AG04450 (cell line): ENCODE measurements around the gene TMTC4. TPM values are rescaled to one million over a fixed set of nuclear protein-coding genes. Genes with fewer than 3 reads are reported as not detected.

Source experiments
- CTCF ChIA-PET: fragments of 300-600, 350-600 bp; formaldehyde crosslinking; extraction: SDS; loops from one replicate; lab custom pipeline; 2022; ENCODE audit warnings: antibody characterized with exemption, inconsistent platforms; lab: Charles Lee
- POLR2A ChIA-PET: fragments of 350-600 bp; formaldehyde crosslinking; extraction: SDS; loops from one replicate; lab custom pipeline; 2021; ENCODE audit warnings: antibody characterized with exemption, inconsistent platforms; lab: Yijun Ruan, JAX
- DNase-seq: peaks from one replicate; pipeline ENCODE4 v3.0.0-alpha.2; 2011; ENCODE audit warnings: low read depth, low spot score
- H3K27ac ChIP-seq: one replicate; pipeline ENCODE4 v1.5.1; 2012; ENCODE audit warnings: low read depth, low read length, control low read depth
- H3K27me3 ChIP-seq: one replicate; pipeline ENCODE4 v1.6.0; 2012; ENCODE audit warnings: low read length; ENCODE audit not compliant: control insufficient read depth, insufficient read depth
- H3K4me3 ChIP-seq: 2 replicates; pipeline ENCODE4 v1.5.1; 2011; ENCODE audit warnings: mild to moderate bottlenecking, low read depth, low read length, control low read depth
- H3K9me3 ChIP-seq: 2 replicates; pipeline ENCODE4 v1.5.1; 2012; ENCODE audit warnings: low read length; ENCODE audit not compliant: control insufficient read depth, insufficient read depth
- CTCF ChIP-seq: IDR thresholded peaks from 2 replicates; pipeline ENCODE4 v1.5.1; 2011; ENCODE audit warnings: low read depth, low read length, control low read depth, inconsistent platforms
- polyA plus RNA-seq: library from polyadenylated mRNA; depleted of rRNA; stranded (reverse); fragments of >200 nt; gene quantifications from 2 replicates; pipeline ENCODE4 v1.2.3, GENCODE V29; 2011

Gene TMTC4
- polyA plus RNA-seq, 1 experiment, result 22.2 TPM

DNA sequence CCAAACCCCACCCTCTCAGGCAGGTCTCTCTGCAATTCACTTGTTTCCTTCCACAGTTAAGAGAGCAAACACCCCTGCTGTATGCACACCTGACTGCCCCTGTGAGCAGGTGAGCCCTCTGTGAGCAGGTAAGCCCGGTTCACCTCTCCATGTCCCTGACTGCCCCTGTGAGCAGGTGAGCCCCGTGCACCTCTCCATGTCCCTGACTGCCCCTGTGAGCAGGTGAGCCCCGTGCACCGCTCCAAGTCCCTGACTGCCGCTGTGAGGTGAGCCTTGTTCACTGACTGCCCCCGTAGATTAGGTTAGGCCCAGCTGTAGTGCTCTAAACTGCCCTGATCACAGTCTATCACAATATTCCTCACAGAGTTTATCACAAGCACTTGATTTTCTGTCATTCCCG, 29.2 kb downstream of the TMTC4 start:
- no peak overlapping the region for H3K4me3 ChIP-seq
- POLR2A ChIA-PET, result interaction anchor here (0.6 kb wide), 1 partner anchor 1520 kb away, joined by 4 read pairs; no protein-coding TSS in a partner anchor
- no peaks in the 10 kb centered on the region for H3K27me3 ChIP-seq
- no peak overlapping the region for H3K27ac ChIP-seq
- no peak for TF ChIP-seq CTCF
- CTCF ChIA-PET, result interaction anchor here (1.9 to 2.4 kb wide), 2 partner anchors 12 to 483 kb away, joined by 11 read pairs; no protein-coding TSS in a partner anchor
- no peaks in the 10 kb centered on the region for H3K9me3 ChIP-seq
- DNase-seq, result no peak

- Histone ChIP-seq H3K27ac (no peak overlapping the region), H3K27me3 (no peaks in the 10 kb centered on the region), H3K4me3 (no peak overlapping the region), H3K9me3 (no peaks in the 10 kb centered on the region)
- DNase-seq, result peak; percentile 16
- ChIA-PET POLR2A (no interaction called here), CTCF (interaction anchor here (0.6 to 1.0 kb wide), 2 partner anchors 30 to 483 kb away, joined by 3 to 4 read pairs; partner anchors contain the start of gene TMTC4)
- no peak for TF ChIP-seq CTCF
These were observed 30.2 kb downstream of the TMTC4 start for GRCh38 chr13:100644371-100644770.

DNA sequence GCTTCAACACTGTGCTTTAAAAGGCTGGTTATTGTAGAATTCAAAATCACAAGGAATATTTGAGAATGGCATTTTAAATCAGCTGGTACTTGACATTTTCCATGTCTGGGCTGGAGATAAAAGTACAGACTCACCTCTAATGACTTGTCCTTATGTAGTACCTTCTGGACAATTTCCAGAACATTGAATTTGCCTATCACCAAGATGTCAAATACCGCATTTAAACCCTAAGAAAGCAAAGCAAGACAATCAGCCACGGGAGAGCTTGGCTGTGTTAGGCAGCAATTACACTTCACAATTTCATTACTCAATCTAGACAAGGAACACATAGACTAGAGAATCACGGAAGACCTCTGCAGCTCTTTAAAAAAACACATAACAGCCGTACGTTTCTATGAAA, 36.8 kb downstream of the TMTC4 start:
- Histone ChIP-seq H3K27me3 (no peaks in the 10 kb centered on the region), H3K4me3 (no peak overlapping the region), H3K27ac (no peak overlapping the region), H3K9me3 (no peaks in the 10 kb centered on the region; the same call in 1 of the 2 replicates)
- TF ChIP-seq CTCF, result no peak
- POLR2A ChIA-PET, result no interaction called here
- CTCF ChIA-PET, result interaction anchor here (0.8 kb wide), 1 partner anchor 8 kb away, joined by 5 read pairs; no protein-coding TSS in a partner anchor
- DNase-seq, result no peak

GRCh38 chr13:100637380-100637779, 37.2 kb downstream of the TMTC4 start:
- DNase-seq, result no peak
- Histone ChIP-seq H3K9me3 (no peaks in the 10 kb centered on the region; the same call in 1 of the 2 replicates), H3K27ac (no peak overlapping the region), H3K4me3 (no peak overlapping the region), H3K27me3 (no peaks in the 10 kb centered on the region)
- ChIA-PET CTCF (interaction anchor here (0.8 kb wide), 1 partner anchor 9 kb away, joined by 5 read pairs; no protein-coding TSS in a partner anchor), POLR2A (no interaction called here)
- TF ChIP-seq CTCF, result no peak

- ChIA-PET CTCF (no interaction called here), POLR2A (no interaction called here)
- H3K9me3 ChIP-seq, result no peaks in the 10 kb centered on the region; the same call in 1 of the 2 replicates
- no peak overlapping the region for H3K27ac ChIP-seq
- no peak for TF ChIP-seq CTCF
- H3K27me3 ChIP-seq, result no peaks in the 10 kb centered on the region
- DNase-seq, result no peak
- no peak overlapping the region for H3K4me3 ChIP-seq
These were observed 38.2 kb downstream of the TMTC4 start for GRCh38 chr13:100636441-100636840.
